GM21526 (cell line): ENCODE data around the gene FHAD1.

ENCODE experiments used
- ATAC-seq: cut with Tn5 transposase; IDR thresholded peaks from one replicate; pipeline ENCODE4 v1.9.1; 2021; ENCODE audit warnings: moderate library complexity; ENCODE audit not compliant: unreplicated experiment, low FRiP score

The FHAD1 gene

DNA sequence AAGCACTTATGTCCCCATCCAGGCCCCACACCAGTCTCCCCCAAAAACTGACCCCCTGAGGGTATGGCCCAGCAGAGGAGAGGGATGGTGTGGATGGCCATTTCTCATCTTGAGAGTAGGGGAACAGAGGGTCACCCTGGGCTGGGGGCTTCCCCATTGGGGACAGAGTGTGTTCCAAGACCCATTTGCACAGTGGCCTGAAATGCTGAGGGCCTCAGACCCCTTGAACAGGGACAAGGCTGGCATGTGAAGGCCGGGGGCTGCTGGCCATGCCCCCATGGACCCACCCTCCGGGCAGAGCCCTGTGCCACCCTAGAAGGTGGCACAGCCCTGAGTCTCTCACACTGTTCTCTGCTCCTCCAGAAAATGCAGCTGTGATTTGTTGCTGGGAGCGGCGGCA, 199.2 kb downstream of the FHAD1 start:
- no peak for ATAC-seq
